ENCODE data around the gene TMOD3.
"Not testable (repeated sequence)": the region's sequence is repeated elsewhere in the genome, so short reads cannot be mapped to it uniquely, and the experiment has no call there.

Gene TMOD3

DNA sequence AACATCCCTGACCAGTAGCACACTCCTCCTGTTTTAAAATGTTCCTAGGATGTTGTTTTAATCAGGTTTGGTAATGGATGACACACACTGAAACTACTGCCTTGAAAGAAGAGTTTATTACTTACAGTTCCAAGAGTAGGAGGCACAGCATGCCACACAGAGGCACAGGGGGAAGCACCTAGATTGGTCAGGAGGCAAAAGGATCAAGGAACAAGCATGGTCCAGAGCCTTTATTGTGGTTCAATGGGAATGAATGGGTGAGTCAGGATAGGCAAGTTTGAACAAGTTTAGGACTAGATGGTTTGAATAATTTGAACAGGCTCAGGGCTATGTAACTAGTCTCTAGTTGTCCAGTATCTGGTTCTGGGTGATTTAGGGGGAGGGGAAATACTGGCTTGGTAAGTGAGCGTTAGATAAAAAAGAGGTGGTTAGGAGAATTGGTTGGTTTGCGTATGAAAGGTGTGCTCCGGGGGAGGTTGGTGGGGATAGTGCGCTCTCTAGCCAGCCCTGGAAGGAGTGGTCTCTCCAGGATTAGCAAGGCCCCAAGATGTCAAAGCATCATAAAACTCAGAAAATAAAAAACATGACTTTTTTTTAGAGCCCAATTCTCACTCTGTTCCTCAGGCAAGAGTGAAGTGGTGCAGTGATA is 35.1 kb downstream of the TMOD3 start:
- DNase-seq = no peak

DNA sequence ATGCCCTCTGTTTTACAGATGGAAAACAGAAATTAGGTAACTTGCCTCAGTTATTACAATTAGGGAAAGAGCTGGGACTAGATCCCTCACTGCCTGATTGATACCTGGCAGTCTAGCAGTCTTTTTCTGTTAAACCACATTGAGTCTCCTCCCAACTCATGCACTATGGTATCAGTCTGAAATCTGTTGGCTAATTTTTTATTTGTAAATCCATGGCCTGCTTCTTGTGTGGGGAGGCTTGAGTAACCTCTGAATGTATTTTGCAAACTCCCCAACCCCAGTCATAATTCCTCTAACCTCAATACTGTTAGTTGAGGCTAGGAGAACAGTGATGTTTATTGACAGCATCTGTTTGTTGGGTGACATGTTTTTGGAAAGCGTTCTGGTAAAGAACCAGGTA is 35.9 kb downstream of the TMOD3 start:
- DNase-seq = no peak

DNA sequence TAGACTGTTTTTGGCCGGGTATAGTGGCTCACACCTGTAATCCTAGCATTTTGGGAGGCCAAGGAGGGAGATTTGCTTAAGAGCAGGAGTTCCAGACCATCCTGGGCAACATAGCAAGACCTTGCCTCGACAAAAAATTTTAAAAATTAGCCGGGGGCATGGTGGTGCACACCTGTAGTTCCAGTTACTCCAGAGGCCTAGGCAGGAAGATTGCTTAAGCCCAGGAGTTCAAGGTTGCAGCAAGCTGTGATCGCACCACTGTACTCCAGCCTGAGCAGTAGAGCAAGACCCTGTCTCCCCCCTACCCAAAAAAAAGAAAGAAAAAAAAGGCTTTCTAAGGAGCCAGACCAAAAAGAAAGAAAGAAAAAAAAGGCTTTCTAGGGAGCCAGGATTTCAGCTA is 36.7 kb downstream of the TMOD3 start:
- no peak for DNase-seq

DNA sequence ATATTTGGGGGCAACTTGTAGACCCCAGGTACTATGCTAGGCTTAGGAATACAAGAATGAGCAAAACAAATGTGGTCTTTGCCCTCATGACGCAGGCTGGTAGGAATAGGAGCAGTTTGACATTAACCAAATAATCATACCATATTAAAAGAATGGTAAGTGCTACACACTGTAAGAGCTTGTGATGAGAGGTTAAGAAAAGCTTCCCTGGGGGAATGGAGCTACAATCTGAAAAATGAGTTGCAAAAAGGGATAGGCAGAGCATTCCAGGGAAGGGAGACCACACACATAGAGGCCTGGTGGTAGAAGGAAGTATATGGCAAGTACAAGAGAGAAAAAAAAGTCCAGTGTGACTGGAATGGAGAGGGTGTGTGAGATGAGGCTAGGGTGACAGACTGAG is 37.3 kb downstream of the TMOD3 start:
- no peak for DNase-seq

DNA sequence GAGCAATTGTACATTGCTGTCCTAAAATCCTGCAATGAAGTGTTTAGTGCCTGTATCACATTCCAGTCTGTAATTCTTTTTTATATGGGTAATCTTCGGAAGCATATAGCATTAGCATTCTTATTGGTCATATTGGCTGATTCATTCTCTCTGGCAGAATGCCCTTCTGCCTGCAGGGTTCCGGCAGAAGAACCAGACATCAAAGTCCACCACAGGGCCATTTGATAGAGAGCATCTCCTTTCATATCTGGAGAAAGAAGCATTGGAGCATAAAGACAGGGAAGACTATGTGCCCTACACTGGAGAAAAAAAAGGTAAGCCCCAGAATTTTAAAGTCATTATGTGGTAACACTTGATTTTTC is 39.6 kb downstream of the TMOD3 start:
- DNase-seq = no peak

DNA sequence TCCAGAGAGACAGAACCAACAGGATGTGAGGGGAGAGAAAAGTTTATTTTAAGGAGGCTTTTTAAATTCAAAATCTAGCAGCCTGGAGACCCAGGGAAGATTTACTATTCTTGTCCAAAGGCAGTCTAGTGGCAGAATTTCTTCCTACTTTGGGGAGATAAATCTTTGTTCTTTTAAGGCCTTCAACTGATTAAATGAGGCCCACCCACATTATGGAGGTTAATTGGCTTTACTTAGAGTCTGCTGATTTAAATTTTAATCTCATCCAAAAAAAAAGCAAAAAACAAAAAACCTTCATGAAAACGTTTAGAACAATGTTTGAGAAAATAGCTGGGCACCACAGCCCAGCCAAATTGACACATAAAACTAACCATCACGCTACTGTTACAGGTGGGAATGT is 41.3 kb downstream of the TMOD3 start:
- no peak for DNase-seq

DNA sequence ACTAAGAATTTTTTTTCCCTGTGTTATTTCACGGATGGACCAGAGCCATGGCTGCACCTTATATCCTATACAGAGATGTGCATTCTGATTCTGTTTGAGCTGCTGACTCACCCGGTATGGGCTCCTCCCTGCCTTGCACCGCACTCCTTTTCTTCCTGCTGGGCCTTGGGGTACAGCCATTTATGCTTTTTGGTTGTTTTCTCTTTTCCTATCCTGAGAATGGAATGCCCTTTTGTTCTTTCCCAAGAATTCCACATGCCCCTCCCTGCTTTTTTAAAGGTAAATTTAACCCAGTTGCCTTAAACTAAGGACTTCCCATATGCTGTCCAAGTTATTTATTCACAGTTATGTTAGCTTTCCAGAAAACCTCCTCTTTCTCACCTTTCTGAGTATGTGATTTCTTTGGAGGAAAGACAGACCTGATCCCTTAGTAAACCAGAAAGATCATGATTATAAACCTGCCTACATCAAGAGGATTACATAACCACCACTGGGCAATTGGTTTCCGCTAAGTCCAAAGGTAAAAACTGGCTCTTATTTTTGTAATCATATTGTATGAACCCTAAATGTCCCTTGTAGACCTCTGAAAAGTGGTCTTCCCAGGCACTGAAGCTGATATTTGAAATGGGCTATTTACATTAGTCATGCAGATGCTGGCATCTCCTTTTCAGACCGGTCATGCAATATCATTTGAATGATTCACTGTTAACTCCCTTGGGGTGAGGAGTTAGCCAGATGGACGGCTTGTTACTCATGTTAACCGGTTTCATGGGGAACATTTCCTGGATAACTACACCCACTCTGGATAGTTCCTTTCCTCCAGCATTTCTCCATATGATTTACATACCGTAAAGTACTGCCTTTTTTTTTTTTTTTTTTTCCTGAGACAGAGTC is 45.5 kb downstream of the TMOD3 start:
- DNase-seq = no peak

DNA sequence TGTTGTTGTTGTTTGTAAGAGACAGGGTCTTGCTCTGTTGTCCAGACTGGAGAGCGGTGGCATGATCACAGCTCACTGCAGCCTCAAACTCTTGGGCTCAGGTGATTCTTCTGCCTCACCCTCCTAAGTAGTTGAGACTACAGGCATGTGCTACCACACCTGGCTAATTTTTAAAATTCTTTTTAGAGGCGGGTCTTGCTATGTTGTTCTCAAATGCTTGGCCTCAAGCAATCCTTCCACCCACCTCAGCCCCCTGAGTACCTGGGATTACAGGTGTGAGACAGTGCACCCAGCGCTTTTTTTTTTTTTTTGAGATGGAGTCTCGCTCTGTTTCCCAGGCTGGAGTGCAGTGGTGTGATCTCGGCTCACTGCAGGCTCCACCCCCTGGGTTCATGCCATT is 46.7 kb downstream of the TMOD3 start:
- DNase-seq = no peak

DNA sequence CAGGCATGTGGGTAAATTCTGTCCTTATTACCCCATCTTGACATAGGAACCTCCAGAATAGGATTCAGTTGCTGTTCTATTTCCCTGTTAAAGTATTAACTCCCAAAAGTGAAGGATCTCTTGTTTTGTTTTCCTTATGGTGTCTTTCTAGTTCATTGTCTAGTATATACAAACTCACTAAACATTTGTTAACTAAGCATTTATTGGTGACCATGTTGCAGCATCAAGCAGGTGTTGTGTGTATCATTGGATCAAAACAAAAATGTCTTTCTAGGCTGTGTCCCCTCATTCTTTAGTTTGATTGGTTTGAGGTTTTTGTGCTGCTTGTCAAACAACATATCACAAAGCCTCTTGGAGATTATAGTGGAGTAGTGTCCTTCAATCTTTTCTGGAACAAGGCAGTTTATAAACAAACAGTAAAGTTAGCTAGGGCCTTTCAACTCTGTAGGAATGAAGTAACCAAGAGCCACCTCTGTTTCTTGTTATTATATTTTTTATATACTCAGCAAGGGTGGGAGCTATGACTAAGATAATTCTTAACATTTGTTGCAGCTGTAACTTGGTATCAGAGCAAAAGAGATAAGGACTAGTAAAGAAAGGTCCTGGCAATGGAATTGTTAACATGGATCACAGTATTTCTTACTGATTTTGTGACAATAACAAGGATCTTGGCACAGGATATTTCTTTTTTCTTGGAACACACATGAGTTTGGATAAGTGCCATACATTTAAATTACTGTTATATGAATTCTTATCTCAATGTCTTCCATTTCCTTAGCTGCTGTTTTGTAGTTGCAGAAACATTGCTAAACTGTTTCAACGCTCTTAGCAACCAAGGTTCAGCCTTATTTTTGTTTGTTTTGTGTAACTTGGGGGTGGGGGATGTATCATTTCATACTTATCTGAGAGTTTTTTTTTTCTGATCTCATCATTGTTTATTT is 49.3 kb downstream of the TMOD3 start:
- no peak for DNase-seq

DNA sequence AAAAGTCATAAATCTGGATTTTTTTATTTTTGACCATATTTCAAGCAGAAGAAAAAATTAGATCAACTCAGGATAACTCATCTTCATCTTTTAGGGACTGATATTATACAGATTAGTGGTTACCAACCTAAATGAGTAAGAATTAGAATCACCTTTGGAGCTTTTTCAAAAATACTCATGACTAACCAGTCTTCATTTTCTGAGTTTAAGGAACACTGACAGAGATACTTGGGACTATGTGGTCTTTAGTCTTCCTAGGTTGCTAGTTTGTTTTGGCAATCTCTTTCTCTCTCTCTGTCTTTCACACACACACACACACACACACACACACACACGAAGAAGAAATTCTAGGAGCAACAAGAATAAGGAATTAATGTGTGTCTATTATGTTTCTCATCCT is 50.1 kb downstream of the TMOD3 start:
- DNase-seq = no peak

DNA sequence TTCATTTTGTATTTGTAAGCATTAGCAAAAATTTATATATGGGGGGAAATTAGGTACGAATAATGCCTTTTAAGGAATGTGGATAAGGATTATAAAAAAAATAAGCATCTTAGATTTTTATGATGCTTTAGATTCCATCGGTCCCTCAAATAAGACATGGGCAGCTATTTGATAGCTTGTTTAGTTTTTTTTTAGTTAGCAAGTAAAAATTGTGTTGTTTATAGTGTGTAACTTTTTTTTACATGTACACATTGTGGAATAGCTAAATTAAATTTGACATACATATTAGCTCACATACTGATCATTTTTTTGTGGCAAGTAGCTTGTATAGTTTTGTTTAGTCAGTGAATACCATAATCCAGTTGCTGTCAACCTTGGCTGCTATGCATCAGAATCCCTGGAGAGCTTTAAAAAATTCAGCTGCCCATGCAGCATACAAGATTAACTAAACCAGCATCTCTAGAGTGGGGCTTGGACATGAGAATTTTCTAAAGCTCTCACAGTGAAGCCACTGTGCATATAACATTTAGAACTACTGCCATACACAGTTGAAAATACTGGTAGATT is 53.9 kb downstream of the TMOD3 start:
- DNase-seq = no peak

DNA sequence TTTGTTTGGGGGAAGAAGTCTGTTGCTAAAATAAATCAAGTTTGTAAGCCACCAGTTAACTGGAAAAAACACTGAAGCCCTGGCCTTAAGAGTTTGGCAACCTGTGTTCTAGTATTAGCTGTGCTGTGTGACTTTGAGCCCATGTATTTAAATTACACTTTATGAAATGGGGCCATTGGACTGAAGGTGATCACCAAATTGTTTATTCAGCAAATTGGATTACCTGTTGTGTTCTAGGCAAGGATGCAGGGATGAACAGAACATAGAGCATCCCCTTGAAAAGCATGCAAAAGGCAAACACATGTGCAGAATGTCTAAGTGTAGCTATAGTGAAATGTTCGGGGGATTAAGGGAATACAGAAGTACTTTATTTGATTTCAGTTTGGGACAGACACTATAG is 54.6 kb downstream of the TMOD3 start:
- DNase-seq = no peak

DNA sequence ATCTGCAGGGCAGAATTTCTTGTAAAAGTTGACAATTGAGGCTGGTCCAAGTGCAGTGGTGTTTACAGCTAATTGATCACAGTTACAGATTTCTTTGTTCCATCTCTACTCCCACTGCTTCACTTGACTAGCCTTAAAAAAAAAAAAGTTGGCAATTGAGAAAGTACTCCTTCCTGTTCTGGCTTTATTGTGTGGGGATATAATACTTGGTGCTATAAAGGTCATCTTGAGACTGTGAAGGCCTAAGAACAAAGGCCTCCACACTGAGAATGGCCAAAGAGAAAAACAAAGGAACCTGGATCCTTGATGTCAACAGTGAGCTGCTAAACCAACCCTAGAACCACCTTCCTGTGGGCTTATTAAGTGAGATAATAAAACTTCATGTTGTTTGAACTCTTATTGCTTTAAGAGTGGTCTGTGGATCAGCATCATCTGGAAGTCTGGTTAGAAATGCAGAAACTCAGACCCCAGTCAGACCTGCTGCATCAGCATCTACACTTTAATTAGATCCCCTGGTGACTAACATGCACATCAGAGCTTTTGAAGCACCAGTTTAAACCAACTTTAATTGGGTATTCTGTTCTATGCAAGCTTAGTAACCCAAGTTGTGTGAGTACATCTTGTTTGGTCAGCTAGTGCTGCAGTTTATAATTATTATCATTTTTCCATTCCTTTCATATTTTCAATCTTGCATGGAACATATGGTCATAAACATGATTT is 55.2 kb downstream of the TMOD3 start:
- no peak for DNase-seq

DNA sequence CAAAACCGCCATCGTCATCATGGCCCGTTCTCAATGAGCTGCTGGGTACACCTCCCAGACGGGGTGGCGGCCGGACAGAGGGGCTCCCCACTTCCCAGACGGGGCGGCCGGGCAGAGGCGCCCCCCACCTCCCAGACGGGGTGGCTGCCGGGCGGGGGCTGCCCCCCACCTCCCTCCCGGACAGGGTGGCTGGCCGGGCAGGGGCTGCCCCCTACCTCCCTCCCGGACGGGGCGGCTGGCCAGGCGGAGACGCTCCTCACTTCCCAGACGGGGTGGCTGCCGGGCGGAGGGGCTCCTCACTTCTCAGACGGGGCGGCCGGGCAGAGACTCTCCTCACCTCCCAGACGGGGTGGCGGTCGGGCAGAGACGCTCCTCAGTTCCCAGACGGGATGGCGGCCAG is 56.3 kb downstream of the TMOD3 start:
- not testable (repeated sequence) for DNase-seq

DNA sequence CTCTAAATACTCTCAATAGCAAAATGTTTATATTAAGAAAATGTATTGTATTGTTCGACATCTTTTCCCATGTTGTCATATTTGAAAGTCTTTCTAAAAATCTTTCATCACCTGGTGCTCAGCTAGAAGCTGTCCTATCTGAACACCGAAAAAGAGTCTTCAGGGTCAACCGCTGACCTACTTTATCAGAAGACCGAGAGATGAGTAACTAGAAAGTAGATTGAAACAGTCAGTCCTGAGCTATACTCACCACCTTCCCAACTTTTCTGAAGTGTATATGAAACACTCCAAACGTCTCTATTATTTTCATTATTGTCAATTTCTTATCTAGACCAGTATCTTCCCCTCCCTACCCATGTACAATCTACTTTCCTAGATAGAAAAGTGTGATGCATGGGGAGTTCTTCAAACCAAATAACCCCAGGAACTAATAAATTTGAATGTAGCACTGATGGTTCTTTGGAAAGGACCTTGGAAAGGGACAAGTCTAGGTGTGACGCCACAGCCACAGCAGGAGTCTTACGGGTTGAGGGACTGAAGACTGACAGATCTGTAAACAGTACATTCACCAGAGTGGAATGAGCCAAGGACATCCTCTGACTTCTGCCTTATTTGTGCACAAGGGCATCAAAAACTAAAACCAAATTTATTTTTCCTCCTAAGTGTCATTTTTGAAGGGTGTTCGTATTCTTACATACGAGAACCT is 58.6 kb downstream of the TMOD3 start:
- DNase-seq = no peak

DNA sequence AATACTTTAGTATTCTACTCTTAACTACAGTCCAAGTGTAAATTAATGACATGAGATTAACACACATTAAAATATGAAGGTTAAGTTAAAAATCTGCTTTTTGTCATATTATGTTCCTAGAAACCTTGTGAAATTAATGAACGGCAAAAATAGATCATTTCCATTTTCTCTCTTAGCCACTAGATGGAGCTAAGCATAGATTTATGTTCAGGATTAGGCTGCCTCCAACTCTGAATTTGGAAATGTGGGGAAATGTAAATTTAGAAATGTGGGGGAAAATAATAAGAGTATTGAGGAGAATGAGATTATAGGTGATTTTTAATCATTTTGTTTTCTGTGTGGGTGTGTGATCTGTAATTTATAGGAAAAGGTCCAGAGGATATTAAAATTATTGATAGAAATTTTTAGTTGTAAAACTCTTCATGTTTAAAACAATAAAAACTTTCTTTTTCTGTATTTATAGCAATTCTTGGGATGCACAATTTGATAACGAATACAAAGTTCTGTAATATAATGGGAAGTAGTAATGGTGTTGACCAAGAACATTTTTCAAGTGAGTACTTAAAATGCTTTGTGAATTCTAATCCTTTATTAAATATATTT is 59.2 kb downstream of the TMOD3 start:
- DNase-seq = no peak

DNA sequence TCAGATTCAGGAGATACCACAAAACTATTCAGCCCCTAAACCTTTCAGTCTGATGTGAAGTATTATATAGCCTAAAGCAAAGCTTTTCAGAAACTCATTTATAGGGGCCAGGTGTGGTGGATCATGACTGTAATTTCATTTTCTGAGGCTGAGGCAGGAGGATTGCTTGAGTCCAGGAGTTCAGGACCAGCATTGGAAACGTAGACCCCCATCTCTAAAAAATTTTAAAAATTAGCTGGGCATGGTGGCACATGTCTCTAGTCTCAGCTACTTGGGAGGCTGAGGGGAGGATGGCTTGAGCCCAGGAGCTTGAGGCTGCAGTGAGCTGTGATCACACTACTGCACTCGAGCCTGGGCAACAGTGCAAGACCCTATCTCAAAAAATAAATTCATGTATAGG is 60.0 kb downstream of the TMOD3 start:
- DNase-seq = no peak

DNA sequence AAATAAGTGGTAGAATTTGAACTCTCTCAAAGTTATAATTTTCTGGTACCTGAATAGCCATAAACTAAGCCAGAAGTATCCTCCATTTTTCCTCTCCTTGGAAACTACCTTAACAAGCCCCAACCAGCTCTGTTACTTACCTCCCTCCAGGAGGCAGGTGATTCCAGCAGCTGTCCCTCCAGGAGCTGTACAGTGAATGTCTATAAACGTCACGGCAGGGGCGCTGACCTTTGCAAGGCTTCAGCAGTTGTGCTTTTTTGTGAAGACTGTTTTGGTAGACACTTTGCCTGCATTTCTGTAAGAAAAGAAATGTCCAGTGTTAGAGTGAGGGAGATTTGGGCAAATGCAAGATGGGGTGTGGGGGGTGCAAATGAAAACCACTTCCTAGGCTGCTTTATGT is 75.0 kb downstream of the TMOD3 start:
- DNase-seq = no peak

DNA sequence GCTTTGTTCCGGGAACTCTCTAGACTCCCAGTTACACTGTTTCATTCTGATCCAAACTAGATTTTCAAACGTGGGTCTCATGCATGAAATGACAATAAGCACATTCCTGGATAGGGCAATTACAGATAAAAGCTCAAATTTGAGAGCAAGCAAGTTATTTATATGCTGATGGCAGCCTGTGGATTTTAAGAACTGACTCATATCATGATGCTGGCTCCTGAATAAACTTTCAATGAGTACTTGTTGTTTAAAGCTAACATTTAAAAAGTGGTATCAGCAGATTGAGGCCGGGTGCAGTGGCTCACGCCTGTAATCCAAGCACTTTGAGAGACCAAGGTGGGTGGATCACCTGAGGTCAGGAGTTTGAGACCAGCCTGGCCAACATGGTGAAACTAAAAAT is 75.5 kb downstream of the TMOD3 start:
- no peak for DNase-seq

DNA sequence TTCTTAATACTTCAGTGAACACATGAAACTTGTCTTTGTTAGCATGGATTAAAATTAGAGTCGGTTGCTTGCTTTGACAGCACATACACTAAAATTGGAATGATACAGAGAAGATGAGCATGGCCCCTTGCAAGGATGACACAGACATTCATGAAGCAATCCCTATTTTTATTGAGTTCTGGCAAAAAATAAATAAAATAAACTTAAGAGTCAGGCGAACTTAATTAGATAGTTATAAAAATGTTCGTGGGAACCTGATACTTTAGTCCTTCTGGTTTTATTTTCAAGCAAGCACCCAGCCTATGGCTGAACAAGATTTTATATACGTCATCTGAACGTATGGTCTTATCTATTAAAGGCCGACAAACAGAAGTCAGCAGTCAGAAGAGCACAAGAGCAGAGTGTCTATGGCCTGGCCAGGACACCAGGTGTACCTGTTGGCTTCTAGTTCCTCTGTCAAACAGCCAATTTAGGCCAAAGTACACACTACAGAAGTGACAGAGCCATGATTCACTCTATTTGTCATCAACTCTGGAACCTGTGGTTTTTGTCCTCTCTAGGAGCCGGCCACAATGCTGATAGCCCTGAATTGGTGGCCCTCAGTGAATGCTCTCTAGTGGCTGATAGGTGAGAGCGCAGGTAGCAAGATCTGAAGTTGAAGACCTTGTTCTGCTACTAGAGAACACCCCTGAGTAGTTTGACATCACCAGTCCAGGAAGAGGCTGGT is 77.8 kb downstream of the TMOD3 start:
- DNase-seq = no peak
